GM21526 (cell line): Measurements from ENCODE around the gene AP1B1.
"Not testable (repeated sequence)": the region's sequence is repeated elsewhere in the genome, so short reads cannot be mapped to it uniquely, and the experiment has no call there.

ENCODE experiments used
- ATAC-seq: cut with Tn5 transposase; IDR thresholded peaks from one replicate; pipeline ENCODE4 v1.9.1; 2021; ENCODE audit warnings: moderate library complexity; ENCODE audit not compliant: unreplicated experiment, low FRiP score

Gene AP1B1

DNA sequence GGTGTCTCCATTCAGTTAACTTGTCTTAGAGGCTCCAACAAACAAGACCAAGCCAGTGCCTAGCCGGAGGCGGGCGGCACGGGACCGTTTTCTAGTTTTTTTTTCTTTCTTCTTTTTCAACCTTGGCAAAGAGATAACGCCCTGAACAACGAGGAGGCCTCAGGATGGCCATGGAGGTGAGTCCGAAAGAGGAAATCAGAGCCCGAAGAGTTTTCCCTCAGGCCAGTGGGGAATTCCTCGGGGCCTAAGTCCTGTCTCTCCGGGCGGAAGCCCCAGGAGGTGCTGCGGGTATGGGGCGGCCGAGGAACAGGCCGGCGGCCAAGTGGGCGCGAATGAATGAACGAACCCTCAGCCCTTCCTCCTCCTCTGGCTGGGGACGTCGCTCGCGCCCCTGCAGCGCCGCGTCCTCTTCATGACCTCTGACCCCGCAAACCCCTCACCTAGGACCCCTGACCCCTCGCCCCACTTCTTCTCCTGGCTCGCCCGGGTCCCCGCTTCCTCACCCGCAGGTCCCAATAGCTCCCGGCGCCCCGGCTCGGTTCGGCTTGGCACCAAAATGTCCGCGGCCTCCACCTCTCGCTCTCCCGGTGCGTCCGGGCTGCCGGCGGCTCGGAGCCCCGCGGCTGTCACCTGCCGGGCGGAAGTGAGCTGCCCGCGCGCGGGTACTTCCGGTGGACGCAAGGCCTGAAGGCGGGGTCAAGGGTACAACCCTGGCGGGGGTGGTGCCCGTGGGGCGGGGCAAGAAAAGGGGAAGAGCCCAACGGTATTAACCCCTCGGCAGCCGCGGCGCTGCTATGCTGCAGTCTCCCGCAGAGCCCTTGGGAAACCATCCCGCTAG is at the start of gene AP1B1:
AP1B1 (minus strand) TSS at position 650 of the 838 bp plus-strand sequence. CDS start 21,327 bp downstream, outside the sequence.
- peak; percentile 78 for ATAC-seq

GRCh38 chr22:29435236-29436136 is 47.1 kb upstream of the AP1B1 start:
- ATAC-seq, result no peak

DNA sequence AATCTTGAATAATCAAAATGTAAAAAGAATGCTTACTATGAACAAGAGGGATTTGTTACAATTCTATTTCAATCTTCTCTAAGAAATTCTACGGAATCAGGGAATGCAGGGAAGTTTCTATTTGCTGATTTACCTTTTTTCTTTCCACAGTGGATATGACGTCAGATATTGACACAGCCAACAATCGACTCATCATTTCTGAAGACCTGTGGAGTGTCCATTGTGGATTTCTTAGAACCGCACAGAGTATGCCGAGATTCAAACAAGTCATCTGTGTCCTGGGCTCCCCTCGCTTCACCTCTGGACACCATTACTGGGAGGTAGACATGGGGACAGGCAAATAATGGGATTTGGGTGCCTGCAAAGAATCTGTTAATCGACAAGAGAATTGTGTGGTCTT is 45.9 kb upstream of the AP1B1 start:
- no peak for ATAC-seq

GRCh38 chr22:29433856-29434255 is 45.5 kb upstream of the AP1B1 start:
- no peak for ATAC-seq

GRCh38 chr22:29431986-29432385 is 43.6 kb upstream of the AP1B1 start:
- no peak for ATAC-seq

GRCh38 chr22:29427176-29427760 is 38.9 kb upstream of the AP1B1 start:
- ATAC-seq, result no peak

GRCh38 chr22:29426476-29426875 is 38.1 kb upstream of the AP1B1 start:
- no peak for ATAC-seq

DNA sequence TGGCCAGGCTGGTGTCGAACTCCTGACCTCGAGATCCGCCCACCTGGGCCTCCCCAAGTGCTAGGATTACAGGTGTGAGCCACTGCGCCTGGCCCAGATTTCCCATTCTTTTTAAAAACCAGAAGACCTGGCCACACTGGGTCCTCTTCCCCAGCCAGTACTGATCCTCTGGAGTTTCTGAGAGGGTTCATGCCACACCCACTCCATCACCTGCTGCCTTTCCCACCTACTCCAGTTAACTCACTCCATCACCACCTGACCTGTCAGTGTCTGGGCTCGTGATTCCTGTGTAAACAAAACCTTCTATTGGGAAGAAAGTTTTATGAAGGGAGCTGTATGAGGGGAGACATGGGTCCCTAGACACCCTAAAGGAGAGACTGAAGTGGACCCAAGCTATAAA is 30.3 kb upstream of the AP1B1 start:
- not testable (repeated sequence) for ATAC-seq

- ATAC-seq, result not testable (repeated sequence)
Observed at GRCh38 chr22:29414951-29415591, 26.7 kb upstream of the AP1B1 start.

GRCh38 chr22:29412772-29413171 is 24.4 kb upstream of the AP1B1 start:
- not testable (repeated sequence) for ATAC-seq

DNA sequence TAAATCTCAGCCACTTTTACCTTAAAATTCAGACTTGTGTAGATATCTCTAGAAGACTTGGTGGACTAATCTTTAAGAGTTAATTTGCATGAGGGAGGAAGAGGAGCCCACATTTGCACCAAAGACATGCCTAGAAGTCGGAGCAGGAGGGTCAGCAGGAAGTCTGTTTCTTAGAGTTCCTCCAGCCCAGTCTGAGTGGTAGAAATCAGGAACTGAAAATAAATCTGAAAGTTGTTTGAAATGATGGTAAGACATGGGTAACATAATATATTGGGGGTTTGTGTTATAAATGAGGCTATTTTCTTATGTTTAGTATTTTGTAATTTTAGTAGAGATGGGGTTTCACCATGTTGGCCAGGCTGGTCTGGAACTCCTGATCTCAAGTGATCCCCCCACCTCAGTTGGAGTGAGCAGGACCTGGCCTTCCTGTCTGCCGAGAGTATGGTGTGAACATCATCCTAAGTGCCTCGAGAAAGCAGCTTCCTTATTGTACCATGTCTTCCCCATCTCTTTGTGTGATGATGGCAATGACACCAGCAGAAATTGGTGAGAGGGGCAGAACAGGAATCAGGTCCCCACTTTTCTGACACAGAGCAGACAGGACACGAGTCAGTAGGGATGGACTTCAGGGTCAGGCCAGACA is 23.3 kb upstream of the AP1B1 start:
- not testable (repeated sequence) for ATAC-seq

GRCh38 chr22:29408940-29409339 is 20.6 kb upstream of the AP1B1 start:
- no peak for ATAC-seq

- not testable (repeated sequence) for ATAC-seq
Observed at GRCh38 chr22:29401538-29401937, 13.2 kb upstream of the AP1B1 start.

GRCh38 chr22:29400576-29400975 is 12.2 kb upstream of the AP1B1 start:
- ATAC-seq, result no peak

GRCh38 chr22:29397791-29398190 is 9.4 kb upstream of the AP1B1 start:
- no peak for ATAC-seq

GRCh38 chr22:29396126-29396525 is 7.8 kb upstream of the AP1B1 start:
- ATAC-seq, result no peak

GRCh38 chr22:29394931-29395581 is 6.7 kb upstream of the AP1B1 start:
- ATAC-seq, result peak; percentile 55

DNA sequence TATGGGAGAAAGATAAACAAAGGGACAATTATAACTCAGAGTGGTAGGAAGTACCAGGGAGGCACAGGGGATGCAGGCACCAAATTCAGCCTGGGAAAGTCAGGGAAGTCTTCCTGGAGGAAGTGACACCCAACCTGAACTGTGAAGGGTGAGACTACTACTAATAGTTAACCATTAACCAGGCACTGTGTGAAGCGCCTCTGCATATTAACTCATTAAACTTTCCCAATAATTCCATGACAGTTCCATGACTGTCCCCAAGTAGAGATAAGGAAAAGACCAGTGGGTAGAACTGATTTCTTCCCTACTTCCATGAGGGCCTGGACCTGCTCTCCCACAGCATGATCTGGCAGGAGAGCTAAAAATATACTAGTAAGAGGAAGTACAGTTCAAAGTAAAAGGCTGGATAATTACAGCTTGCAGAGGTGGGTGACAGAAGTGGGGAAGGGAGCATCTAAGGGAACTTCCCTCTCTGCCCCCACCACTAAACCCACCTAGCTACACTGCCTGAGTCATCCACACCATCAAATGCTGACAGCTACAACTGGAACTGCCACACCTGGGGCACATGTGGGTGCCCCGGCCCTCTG is 4.7 kb upstream of the AP1B1 start:
- ATAC-seq, result no peak

DNA sequence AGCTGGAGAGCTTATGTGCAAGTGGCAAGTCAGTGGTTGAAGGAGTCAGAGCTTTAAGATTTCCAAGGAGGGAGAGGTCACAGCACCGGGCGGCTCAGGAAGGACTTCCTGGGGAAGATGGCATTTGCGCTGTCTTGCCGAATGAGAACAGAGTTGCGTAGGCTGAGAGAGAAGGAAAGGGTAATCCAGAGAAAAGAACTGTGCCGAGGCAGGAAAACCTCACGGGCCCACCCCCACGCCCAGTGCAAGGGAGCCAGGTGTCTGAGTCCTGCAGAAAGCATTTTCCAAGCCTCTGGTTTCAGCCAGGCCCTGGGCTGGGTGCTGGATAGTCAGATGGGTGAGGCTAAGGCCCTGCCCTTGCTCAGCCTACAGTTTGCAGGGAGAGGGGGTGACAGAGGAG is 3.2 kb upstream of the AP1B1 start:
- no peak for ATAC-seq
